ENCODE data around the gene BTBD9. TPM values are rescaled to one million over a fixed set of nuclear protein-coding genes. Genes with fewer than 3 reads are reported as not detected.

The BTBD9 gene
- total and polyA plus RNA-seq, 9 of the 15 experiments (the other 6 are each of a cell fraction or from before 2014, with no cell fraction given) = 0.08 to 1.6 (median 0.58) TPM

DNA sequence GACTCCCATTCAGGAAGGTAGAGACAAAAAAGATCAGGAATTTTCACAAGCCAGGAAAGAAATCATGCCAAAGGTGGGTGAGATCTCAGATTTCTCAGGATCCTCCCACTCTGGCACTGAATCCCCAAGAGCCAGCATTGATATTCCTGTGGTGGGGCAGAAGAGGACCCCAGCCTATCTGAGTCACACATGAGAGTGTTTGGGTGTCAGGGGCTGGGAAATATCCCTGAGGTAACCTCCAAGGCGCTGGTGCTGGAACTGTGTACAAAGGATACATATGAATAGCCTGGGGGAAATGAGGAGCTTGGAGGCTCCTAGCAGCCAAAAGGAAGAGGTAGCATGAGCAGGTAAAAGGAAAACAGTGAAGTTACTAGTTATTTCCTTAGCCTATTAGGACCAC is 369.4 kb downstream of the BTBD9 start:
- WGBS (ENCODE audit: insufficient coverage, low coverage, missing lambda C conversion rate) = 0% methylated on average over 1 of the region's 1 CpG

More for the DNA sequence above, 369.4 kb downstream of the BTBD9 start:
- ChIA-PET POLR2A (no interaction called here), CTCF (ENCODE audit: low intra/inter-chr PET ratio) (no interaction called here)
- ATAC-seq (no peak), FAIRE-seq (no peak), DNase-seq (ENCODE audit: extremely low read depth in 1 of 4, low spot score in 3 of 4) (no peak)
- Histone ChIP-seq H2AFZ (ENCODE audit: low read depth, low read length) (no peak overlapping the region), H3K4me3 (no peak overlapping the region), H4K20me1 (replicated peaks; ENCODE audit: control insufficient read depth, insufficient read depth, low read length) (no peaks in the 10 kb centered on the region; the same call in 1 of the 2 replicates), H3K27me3 (ENCODE audit: control insufficient read depth in 2 of 2, insufficient read depth in 2 of 2, low read length in 2 of 2) (peaks cover 18 to 22% of the 10 kb centered on the region in 2 experiments), H3K9me1 (ENCODE audit: control insufficient read depth, insufficient read depth, low read length) (no peaks in the 10 kb centered on the region), H3K4me2 (ENCODE audit: insufficient read depth, low read length) (no peak overlapping the region), H3K9me3 (replicated peaks; ENCODE audit: control insufficient read depth, insufficient read depth, low read depth, low read length) (no peaks in the 10 kb centered on the region), H3K9ac (ENCODE audit: insufficient read depth in 1 of 2, low read depth in 2 of 2, low read length in 2 of 2) (no peak overlapping the region), H3K27ac (ENCODE audit: extremely low read depth, low read depth, low read length) (no peak overlapping the region), H3K36me3 (ENCODE audit: control insufficient read depth, insufficient read depth, low read length) (no peaks in the 10 kb centered on the region), H3K79me2 (ENCODE audit: control insufficient read depth, insufficient read depth, low read length) (no peaks in the 10 kb centered on the region), H3K4me1 (replicated peaks in 1 of 2; ENCODE audit: control insufficient read depth in 2 of 2, insufficient read depth in 2 of 2, low read length in 2 of 2) (no peaks in the 10 kb centered on the region)
- TF ChIP-seq ZNF121 (CRISPR knock-in tag; conservative IDR thresholded peaks at IDR 0.05) (no peak), ELF1 (tag; IDR thresholded peaks at IDR 0.05) (no peak), MLX (CRISPR knock-in tag; conservative IDR thresholded peaks at IDR 0.05) (no peak), RBM25 (IDR thresholded peaks at IDR 0.05; ENCODE audit: low read depth, low read length, severe bottlenecking) (no peak), ZNF644 (tag; IDR thresholded peaks at IDR 0.05; ENCODE audit: low read depth) (no peak), STAT5A (IDR thresholded peaks at IDR 0.05; ENCODE audit: borderline replicate concordance, low read length) (no peak), TFAM (CRISPR knock-in tag; conservative IDR thresholded peaks at IDR 0.05) (no peak), PML (IDR thresholded peaks at IDR 0.05; ENCODE audit: low read length) (no peak)
- no TSS peak for BruUV-seq (replicated peaks)
- in situ Hi-C loops (cut with MboI) = no loop called here
- intact Hi-C loops (cut with micrococcal nuclease) = no loop called here
